Measurements from ENCODE around the gene LIME1. TPM values are rescaled to one million over a fixed set of nuclear protein-coding genes. Genes with fewer than 3 reads are reported as not detected.

The LIME1 gene
- total and polyA plus RNA-seq, 10 of the 15 experiments (the other 5 are each of a cell fraction or from before 2014, with no cell fraction given) = 0.35 to 154 (median 49.9) TPM

DNA sequence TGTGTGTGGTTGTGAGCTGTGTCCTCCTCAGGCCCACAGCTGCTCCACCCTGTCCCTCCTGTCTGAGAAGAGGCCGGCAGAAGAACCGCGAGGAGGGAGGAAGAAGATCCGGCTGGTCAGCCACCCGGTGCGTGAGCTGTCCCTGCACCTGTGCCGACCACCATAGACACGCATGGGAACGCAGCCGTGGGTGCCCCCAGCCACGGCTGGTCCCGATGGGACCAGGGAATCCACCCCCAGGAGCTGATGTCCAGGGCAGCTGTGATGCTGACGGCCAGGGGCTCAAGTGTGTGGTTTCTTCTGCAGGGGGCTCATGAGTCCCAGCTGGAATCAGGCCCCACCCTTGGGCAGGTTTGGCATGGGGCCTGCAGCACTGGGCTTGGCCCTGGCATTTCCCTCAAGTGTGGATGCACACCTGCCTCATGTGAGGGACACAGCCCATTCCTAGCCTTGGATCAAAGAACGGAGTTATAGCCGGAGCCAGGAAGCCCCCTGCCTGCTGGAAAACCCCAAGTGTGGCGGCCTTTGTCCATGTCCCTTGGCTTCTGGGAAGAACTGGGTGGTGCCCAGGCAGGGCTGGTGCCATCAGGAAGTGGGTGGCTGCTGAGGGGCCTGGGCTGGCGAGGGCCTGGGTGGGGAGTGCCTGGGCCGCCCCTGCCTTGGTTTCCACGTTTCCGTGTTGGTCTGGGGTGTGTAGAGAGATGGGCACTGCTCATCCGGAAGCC lies 44.6 kb upstream of the LIME1 start:
- ChIA-PET CTCF (no interaction called here), POLR2A (no interaction called here), SMC1A (ENCODE audit: uncharacterized antibody, unreplicated experiment) (no interaction called here), RAD21 (ENCODE audit: unreplicated experiment) (no interaction called here)
- H3K27me3 ChIP-seq (replicated peaks in 1 of 2; ENCODE audit: control insufficient read depth in 2 of 2, insufficient read depth in 2 of 2, low read length in 1 of 2) = no peaks in the 10 kb centered on the region
- H3K4me3 ChIP-seq = no peak overlapping the region
- H3K27ac ChIP-seq (ENCODE audit: control insufficient read depth, insufficient read depth) = no peak overlapping the region
- H3K36me3 ChIP-seq (ENCODE audit: control insufficient read depth in 2 of 2, insufficient read depth in 2 of 2, low read length in 1 of 2) = no peaks in the 10 kb centered on the region
- 0 out of 2 replicates have a peak, but pooled peaks have one; percentile 52 for TF ChIP-seq MTA3 (IDR thresholded peaks at IDR 0.05; ENCODE audit: borderline replicate concordance, low read length)
- TF ChIP-seq CBFB (IDR thresholded peaks at IDR 0.05; ENCODE audit: low read depth) = no peak
- no peak for TF ChIP-seq ZNF24 (IDR thresholded peaks at IDR 0.05)
- TF ChIP-seq, protein P1, sequence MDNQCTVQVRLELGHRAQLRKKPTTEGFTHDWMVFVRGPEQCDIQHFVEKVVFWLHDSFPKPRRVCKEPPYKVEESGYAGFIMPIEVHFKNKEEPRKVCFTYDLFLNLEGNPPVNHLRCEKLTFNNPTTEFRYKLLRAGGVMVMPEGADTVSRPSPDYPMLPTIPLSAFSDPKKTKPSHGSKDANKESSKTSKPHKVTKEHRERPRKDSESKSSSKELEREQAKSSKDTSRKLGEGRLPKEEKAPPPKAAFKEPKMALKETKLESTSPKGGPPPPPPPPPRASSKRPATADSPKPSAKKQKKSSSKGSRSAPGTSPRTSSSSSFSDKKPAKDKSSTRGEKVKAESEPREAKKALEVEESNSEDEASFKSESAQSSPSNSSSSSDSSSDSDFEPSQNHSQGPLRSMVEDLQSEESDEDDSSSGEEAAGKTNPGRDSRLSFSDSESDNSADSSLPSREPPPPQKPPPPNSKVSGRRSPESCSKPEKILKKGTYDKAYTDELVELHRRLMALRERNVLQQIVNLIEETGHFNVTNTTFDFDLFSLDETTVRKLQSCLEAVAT (IDR thresholded peaks at IDR 0.05) = no peak
- no peak for TF ChIP-seq FOS (IDR thresholded peaks at IDR 0.05; ENCODE audit: borderline replicate concordance, extremely low read depth, insufficient read length)
- TF ChIP-seq ASH2L (IDR thresholded peaks at IDR 0.05; ENCODE audit: borderline replicate concordance, low read depth) = no peak
- TF ChIP-seq POLR2A (IDR thresholded peaks at IDR 0.05; ENCODE audit: low read depth, low read length) = peak; percentile 11
- no peak for TF ChIP-seq IRF4 (IDR thresholded peaks at IDR 0.05; ENCODE audit: low read depth, low read length)
- no peak for TF ChIP-seq ZNF274 (IDR thresholded peaks at IDR 0.05; ENCODE audit: insufficient read depth, insufficient read length)
- TF ChIP-seq BHLHE40 (IDR thresholded peaks at IDR 0.05; ENCODE audit: borderline replicate concordance in 1 of 2, low read depth in 2 of 2, low read length in 1 of 2) = no peak
- TF ChIP-seq EED (IDR thresholded peaks at IDR 0.05; ENCODE audit: low read depth) = no peak
- TF ChIP-seq, protein P2, sequence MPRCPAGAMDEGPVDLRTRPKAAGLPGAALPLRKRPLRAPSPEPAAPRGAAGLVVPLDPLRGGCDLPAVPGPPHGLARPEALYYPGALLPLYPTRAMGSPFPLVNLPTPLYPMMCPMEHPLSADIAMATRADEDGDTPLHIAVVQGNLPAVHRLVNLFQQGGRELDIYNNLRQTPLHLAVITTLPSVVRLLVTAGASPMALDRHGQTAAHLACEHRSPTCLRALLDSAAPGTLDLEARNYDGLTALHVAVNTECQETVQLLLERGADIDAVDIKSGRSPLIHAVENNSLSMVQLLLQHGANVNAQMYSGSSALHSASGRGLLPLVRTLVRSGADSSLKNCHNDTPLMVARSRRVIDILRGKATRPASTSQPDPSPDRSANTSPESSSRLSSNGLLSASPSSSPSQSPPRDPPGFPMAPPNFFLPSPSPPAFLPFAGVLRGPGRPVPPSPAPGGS (IDR thresholded peaks at IDR 0.05; ENCODE audit: borderline replicate concordance, insufficient read depth, low read depth, low read length, poor library complexity, severe bottlenecking) = no peak
- in situ Hi-C loops (cut with MboI) (no loop called here), intact Hi-C loops (cut with micrococcal nuclease; ENCODE audit: unreplicated experiment) (no loop called here)
- H3K4me1 ChIP-seq (ENCODE audit: control insufficient read depth, insufficient read depth, low read length) = no peaks in the 10 kb centered on the region; the same call in 1 of the 2 replicates
- FAIRE-seq (no peak), DNase-seq (ENCODE audit: low read depth, low spot score) (no peak), ATAC-seq (no peak; the same call in 2 of the 3 replicates)
- no peaks in the 10 kb centered on the region for H3K79me2 ChIP-seq (ENCODE audit: control insufficient read depth, insufficient read depth, low read length)
- 73% methylated on average over 19 of the region's 21 CpGs for WGBS (ENCODE audit: insufficient coverage, insufficient replicate concordance, low lambda C conversion rate, missing lambda C conversion rate)
- H3K9ac ChIP-seq (ENCODE audit: control insufficient read depth, insufficient read depth, low read length) = no peak overlapping the region
- H2AFZ ChIP-seq (ENCODE audit: control insufficient read depth, low read depth, low read length) = no peak overlapping the region
- no peaks in the 10 kb centered on the region for H3K9me3 ChIP-seq (replicated peaks; ENCODE audit: control insufficient read depth, insufficient read depth, low read length)
- H3K4me2 ChIP-seq (ENCODE audit: control insufficient read depth, insufficient read depth) = no peak overlapping the region
- no TSS peak for BruUV-seq (replicated peaks)
- H4K20me1 ChIP-seq (ENCODE audit: control insufficient read depth, insufficient read depth) = no peaks in the 10 kb centered on the region

All from GM12878 (cell line).